Epithelial cell of esophagus (primary cell): ENCODE results near the gene SPINK2.

ENCODE experiments used
- DNase-seq: peaks from one replicate; pipeline ENCODE4 v3.0.0; 2010; ENCODE audit warnings: low read depth
- H3K4me3 ChIP-seq: 2 replicates; pipeline ENCODE4 v1.5.1; 2011; ENCODE audit warnings: mild to moderate bottlenecking, low read length, control low read depth
- TF ChIP-seq, protein P1 (sequence below): IDR thresholded peaks from 2 replicates; pipeline ENCODE4 v1.5.1; 2011; ENCODE audit warnings: low read depth, mild to moderate bottlenecking, low read length, control low read depth, inconsistent platforms; ENCODE audit not compliant: insufficient read depth; ENCODE audit errors: missing control alignments

SPINK2 gene, protein sequence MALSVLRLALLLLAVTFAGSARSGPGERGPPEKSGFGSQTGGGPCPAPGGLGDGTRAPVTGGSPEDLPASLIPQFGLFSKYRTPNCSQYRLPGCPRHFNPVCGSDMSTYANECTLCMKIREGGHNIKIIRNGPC

DNA sequence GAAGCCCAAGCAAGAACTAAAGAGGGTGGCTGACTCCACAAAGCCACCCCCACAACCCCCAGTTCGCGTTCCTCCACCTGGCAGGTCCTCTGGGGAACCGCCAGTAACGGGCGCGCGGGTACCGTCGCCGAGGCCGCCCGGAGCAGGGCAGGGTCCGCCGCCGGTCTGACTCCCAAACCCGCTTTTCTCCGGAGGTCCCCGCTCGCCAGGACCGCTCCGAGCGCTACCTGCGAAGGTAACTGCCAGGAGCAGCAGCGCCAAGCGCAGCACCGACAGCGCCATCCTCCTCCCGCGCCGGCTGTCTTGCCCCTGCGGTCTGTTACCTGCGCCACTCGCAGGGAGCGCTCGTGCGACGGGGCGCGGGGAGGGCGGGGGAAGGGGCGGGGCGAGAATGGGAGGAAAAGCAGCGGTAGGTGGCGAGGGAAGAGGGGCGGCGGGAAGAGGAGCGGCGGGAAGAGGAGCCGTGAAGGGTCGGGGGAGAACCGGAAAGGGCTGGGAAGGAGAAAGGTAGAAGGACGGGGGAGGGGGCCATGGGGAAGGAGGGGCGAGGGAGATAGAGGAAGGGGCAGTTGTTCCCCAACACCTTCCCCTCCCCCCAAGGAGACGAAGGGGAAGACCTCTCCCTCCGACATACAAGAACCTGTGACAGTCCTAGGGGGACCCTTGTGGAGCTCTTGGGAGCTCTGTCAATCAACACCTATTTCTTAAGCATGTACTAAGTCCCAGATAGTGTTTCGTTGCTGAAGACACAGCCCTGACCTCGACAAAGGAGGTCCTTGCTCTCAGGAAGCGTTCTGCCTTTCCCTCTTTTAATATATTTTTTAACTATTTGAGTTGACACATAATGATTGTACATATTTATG is at the start of gene SPINK2:
Gene SPINK2, minus strand, starts transcription at position 321 of the 863 bp plus-strand sequence. Its CDS starts 39 bp downstream, at position 282.
- TF ChIP-seq, protein P1, sequence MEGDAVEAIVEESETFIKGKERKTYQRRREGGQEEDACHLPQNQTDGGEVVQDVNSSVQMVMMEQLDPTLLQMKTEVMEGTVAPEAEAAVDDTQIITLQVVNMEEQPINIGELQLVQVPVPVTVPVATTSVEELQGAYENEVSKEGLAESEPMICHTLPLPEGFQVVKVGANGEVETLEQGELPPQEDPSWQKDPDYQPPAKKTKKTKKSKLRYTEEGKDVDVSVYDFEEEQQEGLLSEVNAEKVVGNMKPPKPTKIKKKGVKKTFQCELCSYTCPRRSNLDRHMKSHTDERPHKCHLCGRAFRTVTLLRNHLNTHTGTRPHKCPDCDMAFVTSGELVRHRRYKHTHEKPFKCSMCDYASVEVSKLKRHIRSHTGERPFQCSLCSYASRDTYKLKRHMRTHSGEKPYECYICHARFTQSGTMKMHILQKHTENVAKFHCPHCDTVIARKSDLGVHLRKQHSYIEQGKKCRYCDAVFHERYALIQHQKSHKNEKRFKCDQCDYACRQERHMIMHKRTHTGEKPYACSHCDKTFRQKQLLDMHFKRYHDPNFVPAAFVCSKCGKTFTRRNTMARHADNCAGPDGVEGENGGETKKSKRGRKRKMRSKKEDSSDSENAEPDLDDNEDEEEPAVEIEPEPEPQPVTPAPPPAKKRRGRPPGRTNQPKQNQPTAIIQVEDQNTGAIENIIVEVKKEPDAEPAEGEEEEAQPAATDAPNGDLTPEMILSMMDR: peak; percentile 27
- peak; percentile 63 for DNase-seq
- peak within 1 kb of the TSS; percentile 43 for H3K4me3 ChIP-seq

- TF ChIP-seq, protein P1: no peak
- DNase-seq: no peak
- H3K4me3 ChIP-seq: no peak overlapping the region
These were observed 49.4 kb upstream of the SPINK2 start for GRCh38 chr4:56870946-56871345.

- TF ChIP-seq, protein P1: no peak
- DNase-seq: peak; percentile 50
- no peak overlapping the region for H3K4me3 ChIP-seq
These were observed 42.1 kb upstream of the SPINK2 start for GRCh38 chr4:56863441-56864139.

DNA sequence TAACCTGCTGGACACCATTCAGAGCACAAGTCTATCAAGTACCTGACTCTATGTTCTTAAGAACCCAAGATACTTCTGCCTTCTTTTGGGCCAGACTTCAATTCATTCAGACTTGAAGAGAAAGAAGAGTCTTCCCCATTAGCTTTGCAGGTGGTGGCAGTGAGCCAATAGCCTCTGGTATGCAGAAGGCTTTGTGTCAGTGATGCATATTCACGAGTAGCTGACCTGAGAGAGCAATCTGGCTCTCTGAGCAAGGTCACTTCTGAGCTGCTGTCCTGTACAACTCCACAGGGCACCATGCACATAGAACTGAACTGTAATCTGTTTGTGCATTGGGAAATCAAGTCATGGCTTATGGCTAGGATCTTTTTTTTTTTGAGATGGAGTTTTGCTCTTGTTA is 39.9 kb upstream of the SPINK2 start:
- TF ChIP-seq, protein P1: no peak
- DNase-seq: peak; percentile 55
- H3K4me3 ChIP-seq: no peak overlapping the region

- no peak for DNase-seq
- H3K4me3 ChIP-seq: no peak overlapping the region
- TF ChIP-seq, protein P1: no peak
These were observed 39.3 kb upstream of the SPINK2 start for GRCh38 chr4:56860781-56861180.

GRCh38 chr4:56859841-56860240 is 38.3 kb upstream of the SPINK2 start:
- DNase-seq: no peak
- TF ChIP-seq, protein P1: no peak
- H3K4me3 ChIP-seq: no peak overlapping the region
